Lower leg skin (tissue), 3 donors: ENCODE results near the gene PLEKHA6.

ENCODE experiments used
- CTCF ChIP-seq, 3 donors: fragments of 450-650 bp; IDR thresholded peaks; one replicate each; pipeline ENCODE4 v1.5.1; 2016; ENCODE audit warnings: antibody characterized with exemption in 3 of 3, mild to moderate bottlenecking in 3 of 3, moderate library complexity in 2 of 3
- POLR2A ChIP-seq, 2 donors: fragments of 450-650 bp; IDR thresholded peaks; one replicate each; pipeline ENCODE4 v1.6.1; 2016 to 2017; ENCODE audit warnings: antibody characterized with exemption in 2 of 2, mild to moderate bottlenecking in 1 of 2, moderate library complexity in 1 of 2

- TF ChIP-seq CTCF (IDR thresholded peaks at IDR 0.05): no peak
- no peak for TF ChIP-seq POLR2A (IDR thresholded peaks at IDR 0.05)
Observed at GRCh38 chr1:204289280-204289679, 70.4 kb downstream of the PLEKHA6 start.
